Endothelial cell of umbilical vein (primary cell): ENCODE results near the gene DOCK1.

Experiments
- EZH2 ChIP-seq: IDR thresholded peaks from 2 replicates; pipeline ENCODE4 v1.6.1; 2012; ENCODE audit warnings: borderline replicate concordance, low read depth, mild to moderate bottlenecking, moderate library complexity, low read length, inconsistent platforms; ENCODE audit not compliant: severe bottlenecking
- FOS ChIP-seq: IDR thresholded peaks from 2 replicates; pipeline ENCODE4 v1.6.1; 2011; ENCODE audit warnings: mild to moderate bottlenecking, low read length, moderate library complexity, borderline replicate concordance; ENCODE audit not compliant: insufficient read depth
- GATA2 ChIP-seq: IDR thresholded peaks from 2 replicates; pipeline ENCODE4 v1.7.0; 2011; ENCODE audit warnings: low read depth, mild to moderate bottlenecking, moderate library complexity, mixed read lengths, low read length; ENCODE audit not compliant: insufficient read length, insufficient read depth
- JUN ChIP-seq: IDR thresholded peaks from 2 replicates; pipeline ENCODE4 v1.6.1; 2011; ENCODE audit warnings: borderline replicate concordance, low read depth; ENCODE audit not compliant: insufficient read length, insufficient read depth
- MYC ChIP-seq: IDR thresholded peaks from one replicate; pipeline ENCODE4 v1.6.1; 2011; ENCODE audit warnings: mild to moderate bottlenecking, low read depth, low read length
- POLR2A ChIP-seq: IDR thresholded peaks from 2 replicates; pipeline ENCODE4 v1.6.1; 2012; ENCODE audit warnings: low read depth, mild to moderate bottlenecking, control low read depth, low read length
- POLR2AphosphoS5 ChIP-seq: IDR thresholded peaks from 2 replicates; pipeline ENCODE4 v1.6.1; 2012; ENCODE audit warnings: low read depth, mild to moderate bottlenecking, control low read depth, low read length, moderate library complexity; ENCODE audit not compliant: insufficient read depth
- TF ChIP-seq, protein P1 (sequence below), 2 donors: IDR thresholded peaks; 1 replicate in 1 of 2; 2 replicates in 1 of 2; pipeline ENCODE4 v1.5.1; 2011; ENCODE audit warnings: low read length in 2 of 2, mild to moderate bottlenecking in 2 of 2, moderate library complexity in 2 of 2, control low read depth in 1 of 2, inconsistent platforms in 1 of 2, low read depth in 1 of 2; ENCODE audit not compliant: insufficient read depth in 1 of 2; ENCODE audit errors: extremely low read depth in 1 of 2
- TF ChIP-seq, protein P2 (sequence below): IDR thresholded peaks from 2 replicates; pipeline ENCODE4 v1.6.1; 2011; ENCODE audit not compliant: insufficient read depth, insufficient read length

DNA sequence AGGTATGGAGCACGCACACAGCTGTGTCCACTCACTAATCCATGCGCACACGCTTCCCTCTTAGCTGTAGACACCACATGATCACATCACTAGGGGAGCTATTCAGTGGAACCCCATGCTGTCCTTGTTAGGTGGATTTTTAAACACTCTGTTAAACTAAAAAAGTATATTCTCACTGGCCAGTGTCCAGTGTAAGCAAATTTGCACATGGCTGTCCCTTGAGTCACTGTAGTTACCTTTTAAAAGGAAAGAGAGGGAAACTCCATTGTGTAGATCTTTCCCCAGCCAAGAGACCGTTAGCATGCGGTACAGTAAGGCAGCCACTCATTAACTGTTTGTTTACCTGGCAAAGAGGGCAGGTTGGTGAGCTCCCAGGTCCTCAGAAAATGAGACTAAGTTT lies 372.8 kb downstream of the DOCK1 start:
- TF ChIP-seq, protein P1, sequence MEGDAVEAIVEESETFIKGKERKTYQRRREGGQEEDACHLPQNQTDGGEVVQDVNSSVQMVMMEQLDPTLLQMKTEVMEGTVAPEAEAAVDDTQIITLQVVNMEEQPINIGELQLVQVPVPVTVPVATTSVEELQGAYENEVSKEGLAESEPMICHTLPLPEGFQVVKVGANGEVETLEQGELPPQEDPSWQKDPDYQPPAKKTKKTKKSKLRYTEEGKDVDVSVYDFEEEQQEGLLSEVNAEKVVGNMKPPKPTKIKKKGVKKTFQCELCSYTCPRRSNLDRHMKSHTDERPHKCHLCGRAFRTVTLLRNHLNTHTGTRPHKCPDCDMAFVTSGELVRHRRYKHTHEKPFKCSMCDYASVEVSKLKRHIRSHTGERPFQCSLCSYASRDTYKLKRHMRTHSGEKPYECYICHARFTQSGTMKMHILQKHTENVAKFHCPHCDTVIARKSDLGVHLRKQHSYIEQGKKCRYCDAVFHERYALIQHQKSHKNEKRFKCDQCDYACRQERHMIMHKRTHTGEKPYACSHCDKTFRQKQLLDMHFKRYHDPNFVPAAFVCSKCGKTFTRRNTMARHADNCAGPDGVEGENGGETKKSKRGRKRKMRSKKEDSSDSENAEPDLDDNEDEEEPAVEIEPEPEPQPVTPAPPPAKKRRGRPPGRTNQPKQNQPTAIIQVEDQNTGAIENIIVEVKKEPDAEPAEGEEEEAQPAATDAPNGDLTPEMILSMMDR (IDR thresholded peaks at IDR 0.05; ENCODE audit: extremely low read depth in 1 of 2, insufficient read depth in 1 of 2, low read depth in 1 of 2, low read length in 2 of 2) = no peak
- TF ChIP-seq POLR2AphosphoS5 (no peak), FOS (no peak), POLR2A (no peak), JUN (no peak), EZH2 (no peak), MYC (no peak), GATA2 (no peak)
- TF ChIP-seq, protein P2, sequence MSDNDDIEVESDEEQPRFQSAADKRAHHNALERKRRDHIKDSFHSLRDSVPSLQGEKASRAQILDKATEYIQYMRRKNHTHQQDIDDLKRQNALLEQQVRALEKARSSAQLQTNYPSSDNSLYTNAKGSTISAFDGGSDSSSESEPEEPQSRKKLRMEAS = no peak
